ENCODE results near the gene PRSS22.

PRSS22 gene

DNA sequence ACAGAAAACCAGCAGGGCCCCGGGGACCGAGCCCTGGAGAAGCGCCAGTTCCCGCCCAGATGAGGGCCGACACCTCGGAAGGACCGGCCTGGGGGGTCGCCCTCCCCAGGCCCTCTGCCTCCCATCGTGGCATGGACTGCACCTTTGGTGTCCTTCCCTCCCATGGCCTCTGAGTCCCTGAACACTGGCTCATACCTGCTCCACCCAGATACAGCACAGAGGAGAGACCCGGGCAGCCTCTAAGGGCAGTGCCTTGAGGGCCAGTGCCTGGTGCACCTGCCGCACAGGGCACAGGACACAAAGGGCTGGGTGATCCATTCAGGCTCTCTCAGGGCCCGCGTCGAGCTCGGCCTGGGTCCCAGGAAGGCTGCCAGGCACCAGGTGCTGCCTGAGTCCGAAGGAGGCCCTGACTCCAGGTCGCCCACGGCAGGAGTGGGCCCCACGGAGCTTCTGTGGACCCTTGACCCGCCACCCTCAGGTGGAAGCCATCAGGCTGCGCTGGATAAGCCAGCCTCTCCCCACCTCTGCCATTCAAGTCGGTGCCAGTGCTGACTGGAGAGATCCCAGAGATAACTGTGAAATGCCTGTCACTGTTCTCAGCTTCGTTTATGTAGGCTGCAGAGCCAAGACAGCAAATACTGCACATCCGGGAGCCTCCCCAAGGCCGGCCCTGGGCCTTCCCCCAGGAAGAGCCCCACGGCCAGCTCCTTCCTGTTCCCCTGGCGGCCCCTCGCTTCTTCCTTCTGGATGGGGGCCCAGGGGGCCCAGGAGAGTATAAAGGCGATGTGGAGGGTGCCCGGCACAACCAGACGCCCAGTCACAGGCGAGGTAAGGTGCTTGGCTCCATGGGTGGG, 28.2 kb downstream of the PRSS22 start, which contains the start of gene ZG16B:
ZG16B (plus strand) TSS at position 803 of the 854 bp plus-strand sequence. CDS start 139 bp downstream, outside the sequence.
- TF ChIP-seq EZH2 (IDR thresholded peaks at IDR 0.05; ENCODE audit: borderline replicate concordance, low read depth, low read length, severe bottlenecking) (no peak), CTCF (IDR thresholded peaks at IDR 0.05; ENCODE audit: borderline replicate concordance, extremely low read depth, low read length, poor library complexity, severe bottlenecking) (no peak)
- Histone ChIP-seq H3K79me2 (ENCODE audit: insufficient read depth, low read length) (no peaks in the 10 kb centered on the region), H3K9me3 (ENCODE audit: insufficient read depth, low read length, severe bottlenecking) (no peaks in the 10 kb centered on the region), H3K9ac (ENCODE audit: low read depth, low read length) (no peak within 1 kb of the TSS), H3K4me2 (ENCODE audit: insufficient read depth, low read length) (no peak within 1 kb of the TSS), H3K4me1 (ENCODE audit: insufficient read depth, low read length) (no peaks in the 10 kb centered on the region), H4K20me1 (ENCODE audit: insufficient read depth, low read length) (no peaks in the 10 kb centered on the region; the same call in 1 of the 2 replicates), H3K27ac (ENCODE audit: low read length) (no peak within 1 kb of the TSS), H2AFZ (ENCODE audit: low read depth, low read length) (no peak within 1 kb of the TSS), H3K4me3 (ENCODE audit: low read depth in 1 of 2, low read length in 2 of 2) (no peak within 1 kb of the TSS), H3K27me3 (ENCODE audit: insufficient read depth, low read length, poor library complexity) (peaks cover 2% of the 10 kb centered on the region), H3K36me3 (ENCODE audit: insufficient read depth, low read length) (no peaks in the 10 kb centered on the region)
- ATAC-seq (ENCODE audit: insufficient read depth, low read depth) (no peak), DNase-seq (no peak)

DNA sequence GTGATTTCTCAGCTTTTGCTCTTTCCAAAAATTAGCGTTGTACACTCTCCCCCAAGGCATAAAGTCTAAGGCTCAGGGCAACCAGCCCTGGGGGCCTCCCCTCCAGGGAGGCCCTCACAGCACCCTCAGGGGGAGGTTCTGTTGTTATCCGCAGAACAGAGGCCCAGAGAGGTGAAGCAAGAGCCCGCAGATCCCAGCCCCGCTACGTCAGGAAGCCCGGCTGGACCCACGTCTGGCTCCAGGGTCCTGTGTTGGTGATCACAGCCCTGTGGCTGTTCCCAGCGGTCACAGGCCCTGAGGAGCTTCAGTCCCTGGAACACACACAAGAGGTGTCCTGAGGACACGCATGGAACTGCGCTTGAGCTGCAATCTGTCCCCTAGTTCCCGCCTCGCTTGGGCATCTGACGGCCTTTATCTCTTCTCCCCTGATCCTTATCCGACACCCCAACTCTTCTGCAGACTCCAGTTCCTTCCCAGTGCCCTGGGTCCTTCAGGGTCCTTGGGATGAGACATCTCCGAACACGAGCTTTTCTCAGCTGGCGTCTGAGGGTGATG, 29.0 kb downstream of the PRSS22 start:
- DNase-seq (no peak), ATAC-seq (ENCODE audit: insufficient read depth, low read depth) (no peak)
- Histone ChIP-seq H3K4me1 (ENCODE audit: insufficient read depth, low read length) (no peaks in the 10 kb centered on the region), H3K4me3 (ENCODE audit: low read depth in 1 of 2, low read length in 2 of 2) (no peak overlapping the region), H3K27ac (ENCODE audit: low read length) (no peak overlapping the region), H3K9me3 (ENCODE audit: insufficient read depth, low read length, severe bottlenecking) (no peaks in the 10 kb centered on the region), H3K79me2 (ENCODE audit: insufficient read depth, low read length) (no peaks in the 10 kb centered on the region), H4K20me1 (ENCODE audit: insufficient read depth, low read length) (no peaks in the 10 kb centered on the region; the same call in 1 of the 2 replicates), H3K9ac (ENCODE audit: low read depth, low read length) (no peak overlapping the region), H3K36me3 (ENCODE audit: insufficient read depth, low read length) (no peaks in the 10 kb centered on the region), H2AFZ (ENCODE audit: low read depth, low read length) (no peak overlapping the region), H3K27me3 (ENCODE audit: insufficient read depth, low read length, poor library complexity) (peaks cover 2% of the 10 kb centered on the region), H3K4me2 (ENCODE audit: insufficient read depth, low read length) (no peak overlapping the region)
- no peak for TF ChIP-seq EZH2 (IDR thresholded peaks at IDR 0.05; ENCODE audit: borderline replicate concordance, low read depth, low read length, severe bottlenecking)
- no peak for TF ChIP-seq CTCF (IDR thresholded peaks at IDR 0.05; ENCODE audit: borderline replicate concordance, extremely low read depth, low read length, poor library complexity, severe bottlenecking)

GRCh38 chr16:2828521-2828840, 29.5 kb downstream of the PRSS22 start:
- H3K4me1 ChIP-seq (ENCODE audit: insufficient read depth, low read length) = no peaks in the 10 kb centered on the region
- H3K27me3 ChIP-seq (ENCODE audit: insufficient read depth, low read length, poor library complexity) = peaks cover 2% of the 10 kb centered on the region
- TF ChIP-seq EZH2 (IDR thresholded peaks at IDR 0.05; ENCODE audit: borderline replicate concordance, low read depth, low read length, severe bottlenecking) (no peak), CTCF (IDR thresholded peaks at IDR 0.05; ENCODE audit: borderline replicate concordance, extremely low read depth, low read length, poor library complexity, severe bottlenecking) (no peak)
- no peaks in the 10 kb centered on the region for H3K36me3 ChIP-seq (ENCODE audit: insufficient read depth, low read length)
- no peaks in the 10 kb centered on the region for H3K79me2 ChIP-seq (ENCODE audit: insufficient read depth, low read length)
- no peak overlapping the region for H3K4me2 ChIP-seq (ENCODE audit: insufficient read depth, low read length)
- H3K27ac ChIP-seq (ENCODE audit: low read length) = no peak overlapping the region
- ATAC-seq (ENCODE audit: insufficient read depth, low read depth) = no peak
- H4K20me1 ChIP-seq (ENCODE audit: insufficient read depth, low read length) = no peaks in the 10 kb centered on the region; the same call in 1 of the 2 replicates
- H2AFZ ChIP-seq (ENCODE audit: low read depth, low read length) = no peak overlapping the region
- H3K9ac ChIP-seq (ENCODE audit: low read depth, low read length) = no peak overlapping the region
- no peaks in the 10 kb centered on the region for H3K9me3 ChIP-seq (ENCODE audit: insufficient read depth, low read length, severe bottlenecking)
- DNase-seq = no peak
- no peak overlapping the region for H3K4me3 ChIP-seq (ENCODE audit: low read depth in 1 of 2, low read length in 2 of 2)

Data from DND-41 (cell line).